Left lobe of liver (tissue), 2 donors: ENCODE results near the gene ZNF268. TPM values are rescaled to one million over a fixed set of nuclear protein-coding genes. Genes with fewer than 3 reads are reported as not detected.
"Not testable (repeated sequence)": the region's sequence is repeated elsewhere in the genome, so short reads cannot be mapped to it uniquely, and the experiment has no call there.

Experiments used
- ATAC-seq: fragments of 200-7000 bp; cut with Tn5 transposase; one replicate; pipeline ENCODE4 v1.9.1; 2020; ENCODE audit warnings: mild to moderate bottlenecking, moderate library complexity
- DNase-seq: peaks from one replicate; pipeline ENCODE4 v3.0.0-alpha.2; 2020; ENCODE audit warnings: low spot score
- total RNA-seq: library from RNA; stranded (reverse); gene quantifications from one replicate; pipeline ENCODE4 v1.2.1, GENCODE V29; 2021
- donor health status: DM: no; HTN: no; CAD: no; lungs with moderate emphysema.
- donor health status: DM: no; HTN: yes; CAD: no.

Gene ZNF268
- total RNA-seq, 1 donor from 2014 or later = 8.3 TPM

GRCh38 chr12:133226690-133227089 lies 45.4 kb downstream of the ZNF268 start:
- no peak for DNase-seq
- ATAC-seq = no peak

GRCh38 chr12:133227281-133227852 lies 46.1 kb downstream of the ZNF268 start:
- no peak for DNase-seq
- no peak for ATAC-seq

GRCh38 chr12:133231001-133231400 lies 49.7 kb downstream of the ZNF268 start:
- no peak for DNase-seq
- ATAC-seq = no peak

- DNase-seq (no peak), ATAC-seq (no peak)
Measured at GRCh38 chr12:133233006-133233405, 51.7 kb downstream of the ZNF268 start.

GRCh38 chr12:133233993-133234564 lies 52.8 kb downstream of the ZNF268 start:
- ATAC-seq = no peak

GRCh38 chr12:133234971-133235370 lies 53.7 kb downstream of the ZNF268 start:
- ATAC-seq (no peak), DNase-seq (no peak)

More at GRCh38 chr12:133233993-133234564, 52.8 kb downstream of the ZNF268 start:
- no peak for DNase-seq

- DNase-seq = no peak
- ATAC-seq = no peak
Measured at GRCh38 chr12:133235401-133236112, 54.3 kb downstream of the ZNF268 start, which contains the start of gene ANHX. TSS of gene ANHX (minus strand) at chr12:133235877. CDS start at chr12:133234356, 1,521 bp downstream.

- ATAC-seq (no peak), DNase-seq (no peak)
Measured at GRCh38 chr12:133236144-133236543, 54.8 kb downstream of the ZNF268 start.

- ATAC-seq (no peak), DNase-seq (no peak)
Measured at GRCh38 chr12:133236556-133236955, 55.3 kb downstream of the ZNF268 start.

- no peak for ATAC-seq
Measured at GRCh38 chr12:133251732-133252131, 70.4 kb downstream of the ZNF268 start.

GRCh38 chr12:133255833-133256232 lies 74.5 kb downstream of the ZNF268 start:
- ATAC-seq = not testable (repeated sequence)

More at GRCh38 chr12:133251732-133252131, 70.4 kb downstream of the ZNF268 start:
- no peak for DNase-seq

GRCh38 chr12:133256321-133256720 lies 75.0 kb downstream of the ZNF268 start:
- DNase-seq = no peak
- ATAC-seq = no peak

More at GRCh38 chr12:133255833-133256232, 74.5 kb downstream of the ZNF268 start:
- DNase-seq = not testable (repeated sequence)

- no peak for DNase-seq
- ATAC-seq = no peak
Measured at GRCh38 chr12:133264173-133264572, 82.9 kb downstream of the ZNF268 start.

Other genes starting within 250 kb of the ZNF268 start
- 6.6 TPM for gene ZNF605, start 225.2 kb upstream of the ZNF268 start, total RNA-seq
- 5.1 TPM for gene ZNF26, start 195.1 kb upstream of the ZNF268 start, total RNA-seq
- 7.8 TPM for gene ZNF84, start 144.0 kb upstream of the ZNF268 start, total RNA-seq
- gene ZNF140, start 100.6 kb upstream of the ZNF268 start, total RNA-seq = 5.7 TPM
- gene ZNF891, start 51.2 kb upstream of the ZNF268 start, total RNA-seq = 0.78 TPM
- 4.8 TPM for gene ZNF10, start 50.9 kb upstream of the ZNF268 start, total RNA-seq
- not detected for gene ANHX, start 54.4 kb downstream of the ZNF268 start, total RNA-seq